Karpas-422 (cell line): ENCODE data around the gene ITPR3. TPM values are rescaled to one million over a fixed set of nuclear protein-coding genes. Genes with fewer than 3 reads are reported as not detected.

Experiments
- DNase-seq: peaks from one replicate; pipeline ENCODE4 v3.0.0-alpha.2; 2015
- H2AFZ ChIP-seq: fragments of 200-600 bp; sonication (generic); 2 replicates; pipeline ENCODE4 v1.6.1; 2014; ENCODE audit warnings: antibody characterized with exemption, low read length, mixed read lengths
- H3K27ac ChIP-seq: fragments of 200-600 bp; sonication (generic); 2 replicates; pipeline ENCODE4 v1.5.1; 2014; ENCODE audit warnings: mild to moderate bottlenecking, low read length, moderate library complexity
- H3K27me3 ChIP-seq: fragments of 200-600 bp; sonication (generic); 2 replicates; pipeline ENCODE4 v1.6.1; 2014; ENCODE audit warnings: low read length, mixed read lengths
- H3K36me3 ChIP-seq: fragments of 200-600 bp; sonication (generic); 2 replicates; pipeline ENCODE4 v1.6.1; 2014; ENCODE audit warnings: low read length, mixed read lengths; ENCODE audit not compliant: insufficient read depth
- H3K4me1 ChIP-seq: fragments of 200-600 bp; sonication (generic); 2 replicates; pipeline ENCODE4 v1.6.1; 2014; ENCODE audit warnings: mild to moderate bottlenecking, low read length, mixed read lengths
- H3K4me2 ChIP-seq: fragments of 200-600 bp; sonication (generic); 2 replicates; pipeline ENCODE4 v1.6.1; 2014; ENCODE audit warnings: low read length, low read depth, mild to moderate bottlenecking; ENCODE audit not compliant: poor library complexity, severe bottlenecking
- H3K4me3 ChIP-seq: fragments of 200-600 bp; sonication (generic); 2 replicates; pipeline ENCODE4 v1.5.1; 2014; ENCODE audit warnings: mild to moderate bottlenecking, antibody characterized with exemption, low read length, mixed read lengths
- H3K79me2 ChIP-seq: fragments of 200-600 bp; sonication (generic); 2 replicates; pipeline ENCODE4 v1.6.1; 2014; ENCODE audit warnings: mild to moderate bottlenecking, low read length, mixed read lengths
- H3K9ac ChIP-seq: fragments of 200-600 bp; sonication (generic); 2 replicates; pipeline ENCODE4 v1.6.0; 2014; ENCODE audit warnings: low read length
- H3K9me2 ChIP-seq: fragments of 200-600 bp; sonication (generic), shearing (Covaris generic); replicated peaks from 2 replicates; pipeline ENCODE4 v1.6.0; 2014; ENCODE audit warnings: mild to moderate bottlenecking, low read length, moderate library complexity; ENCODE audit not compliant: insufficient read depth
- H3K9me3 ChIP-seq: fragments of 300-700, 200-600 bp; sonication (generic); 2 replicates; pipeline ENCODE4 v1.6.1; 2014; ENCODE audit warnings: low read length, mixed read lengths
- H4K20me1 ChIP-seq: fragments of 200-600 bp; sonication (generic); 2 replicates; pipeline ENCODE4 v1.6.1; 2014; ENCODE audit warnings: mild to moderate bottlenecking, antibody characterized with exemption, low read length, low read depth; ENCODE audit not compliant: insufficient read depth
- total RNA-seq: library from RNA; depleted of rRNA; stranded (reverse); fragments of >200 nt; shearing (Covaris generic); gene quantifications from 2 replicates; pipeline ENCODE4 v1.2.3, GENCODE V29; 2014; ENCODE audit warnings: low replicate concordance

ITPR3 gene
- total RNA-seq, 1 experiment from 2014 or later = 3.9 TPM

DNA sequence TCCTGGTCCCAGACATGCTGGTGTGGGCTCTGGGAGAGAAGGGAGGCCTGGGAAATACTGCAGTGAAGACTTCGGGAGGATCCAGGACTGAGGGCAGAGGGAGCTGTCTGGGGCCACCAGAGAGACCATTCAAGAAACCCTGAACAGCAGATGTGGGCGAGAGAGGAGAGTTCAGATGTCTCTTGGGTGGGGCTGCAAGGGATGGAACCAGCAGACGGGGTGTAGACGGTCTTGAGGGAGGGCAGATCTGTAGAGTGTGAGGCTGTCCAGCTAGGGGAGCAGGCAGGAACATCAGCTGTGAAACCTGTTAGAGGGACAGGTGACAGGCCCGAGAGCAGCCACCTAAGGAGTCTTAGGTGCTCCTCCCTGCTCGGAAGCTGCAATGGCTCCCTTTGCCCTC lies 38.9 kb downstream of the ITPR3 start:
- no peak overlapping the region for H3K4me3 ChIP-seq
- no peaks in the 10 kb centered on the region for H3K9me2 ChIP-seq
- H3K27me3 ChIP-seq = no peaks in the 10 kb centered on the region
- no peak overlapping the region for H2AFZ ChIP-seq
- no peak for DNase-seq
- H3K4me1 ChIP-seq = no peaks in the 10 kb centered on the region
- no peaks in the 10 kb centered on the region for H3K79me2 ChIP-seq
- H3K9me3 ChIP-seq = no peaks in the 10 kb centered on the region
- H3K4me2 ChIP-seq = no peak overlapping the region
- no peak overlapping the region for H3K9ac ChIP-seq
- H4K20me1 ChIP-seq = no peaks in the 10 kb centered on the region
- H3K27ac ChIP-seq = no peak overlapping the region
- H3K36me3 ChIP-seq = no peaks in the 10 kb centered on the region

DNA sequence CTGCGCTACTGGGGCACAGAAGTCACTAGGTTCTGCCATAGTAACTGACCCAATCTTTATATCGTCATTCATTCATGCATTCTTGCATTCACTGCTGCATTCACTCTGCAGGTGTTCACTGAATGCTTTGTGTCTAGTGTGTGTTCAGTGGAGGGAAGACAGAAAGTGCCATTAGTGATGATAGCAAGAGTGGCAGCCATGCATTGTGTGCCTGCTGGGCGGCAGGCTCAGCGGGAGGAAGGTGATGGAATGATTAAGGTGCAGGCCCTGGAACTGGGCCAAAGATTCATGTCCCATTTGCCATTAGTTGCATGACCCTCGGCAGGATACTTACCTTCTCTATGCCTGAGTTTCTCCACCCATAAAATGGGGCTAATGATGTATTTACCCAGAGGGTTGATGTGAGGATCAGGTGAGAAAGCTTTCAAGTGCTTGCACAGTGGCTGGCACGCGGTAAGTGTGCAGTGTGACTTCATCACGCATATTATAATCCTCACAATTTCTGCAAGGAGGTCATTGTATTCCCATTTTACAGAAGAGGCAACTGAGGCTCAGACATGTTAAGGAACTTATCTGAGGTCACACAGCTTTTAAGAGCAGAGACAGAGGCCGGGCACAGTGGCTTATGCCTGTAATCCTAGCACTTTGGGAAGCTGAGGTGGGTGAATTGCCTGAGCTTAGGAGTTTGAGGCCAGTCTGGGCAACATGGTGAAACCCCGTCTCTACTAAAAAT lies 40.1 kb downstream of the ITPR3 start:
- Histone ChIP-seq H3K9me3 (no peaks in the 10 kb centered on the region), H3K36me3 (no peaks in the 10 kb centered on the region), H3K9me2 (no peaks in the 10 kb centered on the region), H3K4me3 (no peak overlapping the region), H4K20me1 (no peaks in the 10 kb centered on the region), H3K27ac (no peak overlapping the region), H3K79me2 (no peaks in the 10 kb centered on the region), H3K4me1 (no peaks in the 10 kb centered on the region), H3K27me3 (no peaks in the 10 kb centered on the region), H3K9ac (no peak overlapping the region), H2AFZ (no peak overlapping the region), H3K4me2 (no peak overlapping the region)
- DNase-seq = no peak

DNA sequence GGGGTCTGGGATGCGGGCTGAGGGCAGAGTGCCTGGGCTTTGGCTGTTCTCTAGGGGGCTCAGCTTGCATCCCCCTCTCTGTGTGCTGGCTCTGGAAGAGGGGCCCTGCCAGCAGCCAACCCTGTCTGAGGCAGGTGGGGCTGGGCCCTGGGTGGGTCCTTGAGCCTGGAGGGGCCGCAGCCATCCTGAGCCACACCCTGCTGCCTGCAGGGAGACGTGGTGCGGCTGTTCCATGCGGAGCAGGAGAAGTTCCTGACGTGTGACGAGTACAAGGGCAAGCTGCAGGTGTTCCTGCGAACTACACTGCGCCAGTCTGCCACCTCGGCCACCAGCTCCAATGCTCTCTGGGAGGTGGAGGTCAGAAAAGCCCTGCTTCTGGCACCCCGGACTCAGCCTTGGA lies 41.2 kb downstream of the ITPR3 start:
- no peaks in the 10 kb centered on the region for H3K36me3 ChIP-seq
- H3K9ac ChIP-seq = no peak overlapping the region
- H3K27ac ChIP-seq = no peak overlapping the region
- no peaks in the 10 kb centered on the region for H4K20me1 ChIP-seq
- no peaks in the 10 kb centered on the region for H3K79me2 ChIP-seq
- H3K27me3 ChIP-seq = no peaks in the 10 kb centered on the region
- no peak overlapping the region for H3K4me3 ChIP-seq
- H2AFZ ChIP-seq = no peak overlapping the region
- DNase-seq = no peak
- H3K9me3 ChIP-seq = no peaks in the 10 kb centered on the region
- no peaks in the 10 kb centered on the region for H3K4me1 ChIP-seq
- H3K9me2 ChIP-seq = no peaks in the 10 kb centered on the region
- no peak overlapping the region for H3K4me2 ChIP-seq

DNA sequence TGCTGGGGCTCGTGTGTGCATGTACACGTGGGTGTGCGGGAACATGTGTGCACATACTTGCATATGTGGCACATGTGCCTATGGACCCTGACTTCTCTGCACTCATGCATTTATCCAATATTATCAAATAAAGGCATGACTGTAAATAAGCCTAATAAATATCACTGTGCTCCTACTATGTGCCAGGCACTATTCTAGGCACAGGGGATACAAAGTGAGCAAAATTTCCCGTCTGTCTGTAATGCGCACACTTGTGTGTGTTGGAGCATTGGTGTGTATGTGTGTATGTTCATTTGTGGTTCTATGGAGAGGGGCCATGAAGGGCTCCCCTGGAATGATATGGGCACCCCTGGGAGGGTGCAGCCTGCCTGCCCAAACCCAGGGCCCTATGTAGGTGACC lies 41.9 kb downstream of the ITPR3 start:
- no peaks in the 10 kb centered on the region for H3K9me3 ChIP-seq
- H3K4me2 ChIP-seq = no peak overlapping the region
- no peak overlapping the region for H3K4me3 ChIP-seq
- no peak overlapping the region for H3K9ac ChIP-seq
- no peak for DNase-seq
- H3K9me2 ChIP-seq = no peaks in the 10 kb centered on the region
- H3K27ac ChIP-seq = no peak overlapping the region
- H3K27me3 ChIP-seq = no peaks in the 10 kb centered on the region
- H2AFZ ChIP-seq = no peak overlapping the region
- H3K79me2 ChIP-seq = no peaks in the 10 kb centered on the region
- H4K20me1 ChIP-seq = no peaks in the 10 kb centered on the region
- no peaks in the 10 kb centered on the region for H3K36me3 ChIP-seq
- H3K4me1 ChIP-seq = no peaks in the 10 kb centered on the region

DNA sequence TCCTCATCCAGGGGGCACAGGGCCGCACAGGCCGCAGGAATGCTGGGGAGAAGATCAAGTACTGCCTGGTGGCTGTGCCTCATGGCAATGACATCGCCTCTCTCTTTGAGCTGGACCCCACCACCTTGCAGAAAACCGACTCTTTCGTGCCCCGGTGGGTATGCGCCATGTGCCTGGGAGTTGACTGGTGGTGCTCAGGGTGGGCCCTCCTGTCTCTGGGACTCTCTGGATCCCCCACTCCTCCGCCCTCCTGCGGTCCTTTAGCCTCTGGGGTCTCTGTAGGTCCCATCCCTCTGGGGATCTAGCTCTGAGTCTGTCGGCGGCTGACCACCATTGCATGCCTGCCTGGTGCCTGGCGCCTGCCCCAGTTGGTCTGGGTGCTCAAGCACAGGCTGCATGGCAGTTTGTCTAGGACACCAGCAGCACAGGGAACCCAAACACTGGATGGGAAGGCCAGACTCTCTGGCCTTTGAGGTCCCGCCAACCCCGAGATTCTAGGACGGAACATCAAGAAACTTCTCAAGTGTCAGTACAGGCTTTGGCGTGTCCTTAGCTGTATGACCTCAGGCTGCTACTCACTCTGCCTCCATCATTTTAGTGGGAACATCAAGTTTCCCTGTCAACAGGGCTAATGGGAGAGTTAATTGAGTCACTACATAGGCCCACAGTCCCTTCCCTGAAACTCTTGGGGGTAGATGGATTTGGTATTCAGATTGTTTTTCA lies 42.8 kb downstream of the ITPR3 start:
- Histone ChIP-seq H3K27ac (no peak overlapping the region), H3K9me3 (no peaks in the 10 kb centered on the region), H3K4me3 (no peak overlapping the region), H3K4me1 (no peaks in the 10 kb centered on the region), H3K9ac (no peak overlapping the region), H4K20me1 (no peaks in the 10 kb centered on the region), H3K27me3 (no peaks in the 10 kb centered on the region), H3K79me2 (no peaks in the 10 kb centered on the region), H3K4me2 (no peak overlapping the region), H2AFZ (no peak overlapping the region), H3K9me2 (no peaks in the 10 kb centered on the region), H3K36me3 (no peaks in the 10 kb centered on the region)
- no peak for DNase-seq

DNA sequence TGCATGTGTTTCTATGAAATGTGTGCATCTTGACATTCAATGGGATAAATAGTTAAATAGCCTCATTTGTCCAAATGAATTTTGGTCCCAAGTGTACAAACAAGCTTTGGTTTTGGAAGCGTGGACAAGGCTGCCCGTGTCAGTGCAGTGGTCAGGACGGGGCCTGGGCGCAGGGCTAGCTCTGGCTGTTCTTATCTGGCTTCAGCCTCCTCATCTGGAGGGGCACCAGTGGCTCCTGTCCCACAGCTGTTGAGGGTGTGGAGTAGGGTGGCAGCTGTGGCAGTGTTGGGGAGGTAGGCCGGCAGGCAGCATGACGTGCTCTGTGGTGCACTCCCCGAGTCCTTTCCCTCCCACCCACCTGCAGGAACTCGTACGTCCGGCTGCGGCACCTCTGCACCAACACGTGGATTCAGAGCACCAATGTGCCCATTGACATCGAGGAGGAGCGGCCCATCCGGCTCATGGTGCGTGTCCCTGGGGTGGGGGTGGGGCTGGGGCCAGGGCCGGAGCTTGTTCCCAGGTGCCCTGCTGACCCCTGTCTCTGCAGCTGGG lies 43.5 kb downstream of the ITPR3 start:
- no peak overlapping the region for H3K27ac ChIP-seq
- no peaks in the 10 kb centered on the region for H3K36me3 ChIP-seq
- no peaks in the 10 kb centered on the region for H3K9me3 ChIP-seq
- no peak overlapping the region for H3K4me3 ChIP-seq
- no peak overlapping the region for H3K9ac ChIP-seq
- H2AFZ ChIP-seq = no peak overlapping the region
- H3K4me1 ChIP-seq = no peaks in the 10 kb centered on the region
- no peaks in the 10 kb centered on the region for H3K79me2 ChIP-seq
- H3K4me2 ChIP-seq = no peak overlapping the region
- no peaks in the 10 kb centered on the region for H3K9me2 ChIP-seq
- H4K20me1 ChIP-seq = no peaks in the 10 kb centered on the region
- H3K27me3 ChIP-seq = no peaks in the 10 kb centered on the region
- DNase-seq = no peak

DNA sequence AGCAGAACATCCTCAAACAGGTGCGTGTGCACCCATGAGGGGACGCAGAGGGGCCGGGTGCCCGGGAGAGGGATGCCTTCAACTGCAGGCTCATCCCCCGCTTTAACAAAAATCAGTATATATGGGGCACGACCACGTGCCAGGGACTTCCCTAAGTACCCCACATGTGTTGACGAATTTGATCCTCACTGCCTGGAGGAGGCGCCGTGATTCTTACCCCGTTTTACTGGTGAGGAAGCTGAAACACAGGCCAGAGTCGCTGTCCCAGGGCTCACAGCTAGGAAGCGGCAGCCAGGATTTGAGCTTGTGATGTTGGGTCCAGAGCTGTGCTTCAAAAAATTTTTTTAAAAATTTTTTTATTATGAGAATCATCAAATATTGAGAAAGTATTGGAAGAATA lies 44.8 kb downstream of the ITPR3 start:
- no peaks in the 10 kb centered on the region for H3K79me2 ChIP-seq
- H3K27ac ChIP-seq = no peak overlapping the region
- peak; percentile 43 for DNase-seq
- no peaks in the 10 kb centered on the region for H3K36me3 ChIP-seq
- no peak overlapping the region for H3K9ac ChIP-seq
- no peaks in the 10 kb centered on the region for H3K27me3 ChIP-seq
- no peak overlapping the region for H2AFZ ChIP-seq
- no peak overlapping the region for H3K4me2 ChIP-seq
- H4K20me1 ChIP-seq = no peaks in the 10 kb centered on the region
- no peaks in the 10 kb centered on the region for H3K4me1 ChIP-seq
- no peaks in the 10 kb centered on the region for H3K9me3 ChIP-seq
- H3K4me3 ChIP-seq = no peak overlapping the region
- no peaks in the 10 kb centered on the region for H3K9me2 ChIP-seq

DNA sequence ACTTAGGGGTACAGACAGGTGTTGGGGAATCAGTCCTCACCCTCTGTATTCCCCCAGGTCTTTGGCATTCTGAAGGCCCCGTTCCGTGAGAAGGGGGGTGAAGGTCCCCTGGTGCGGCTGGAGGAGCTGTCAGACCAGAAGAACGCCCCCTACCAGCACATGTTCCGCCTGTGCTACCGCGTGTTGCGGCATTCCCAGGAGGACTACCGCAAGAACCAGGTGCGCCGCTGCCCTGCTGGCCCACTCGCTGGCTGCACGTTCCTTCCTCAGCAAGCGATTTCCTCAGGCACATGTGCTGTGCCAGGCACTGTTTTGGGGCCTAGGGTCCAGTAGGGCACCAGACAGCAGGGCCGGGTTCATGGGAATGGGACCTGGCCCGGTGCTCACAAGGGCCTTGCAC lies 46.0 kb downstream of the ITPR3 start:
- Histone ChIP-seq H3K9me3 (no peaks in the 10 kb centered on the region), H3K36me3 (no peaks in the 10 kb centered on the region)

More for the DNA sequence above, 46.0 kb downstream of the ITPR3 start:
- H3K4me1 ChIP-seq = no peaks in the 10 kb centered on the region
- no peak overlapping the region for H3K4me2 ChIP-seq
- H3K4me3 ChIP-seq = no peak overlapping the region
- H3K9ac ChIP-seq = no peak overlapping the region
- no peak overlapping the region for H3K27ac ChIP-seq
- no peaks in the 10 kb centered on the region for H4K20me1 ChIP-seq
- H3K27me3 ChIP-seq = no peaks in the 10 kb centered on the region
- H2AFZ ChIP-seq = no peak overlapping the region
- DNase-seq = no peak
- no peaks in the 10 kb centered on the region for H3K9me2 ChIP-seq
- H3K79me2 ChIP-seq = no peaks in the 10 kb centered on the region
